ENCODE measurements around the gene JOSD1. TPM values are rescaled to one million over a fixed set of nuclear protein-coding genes. Genes with fewer than 3 reads are reported as not detected.

JOSD1 gene
- total RNA-seq, 1 experiment from 2014 or later, result 50.5 TPM

DNA sequence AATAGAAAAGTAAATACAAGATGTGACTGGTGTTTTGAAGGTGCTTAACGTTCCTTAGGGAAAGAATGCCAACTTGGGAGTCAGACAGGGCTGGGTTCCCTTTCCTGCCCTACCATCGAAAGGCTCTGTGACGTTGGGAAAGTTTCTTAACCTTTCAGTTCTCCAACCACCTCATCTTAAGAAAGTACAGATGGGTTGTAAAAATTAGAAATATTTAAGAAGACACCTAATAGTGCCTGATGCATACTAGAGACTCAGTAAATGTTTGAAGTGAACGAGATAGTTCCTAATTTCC is 6.1 kb upstream of the JOSD1 start:
- DNase-seq, result no peak
- Histone ChIP-seq H3K9me3 (ENCODE audit: low read length) (no peaks in the 10 kb centered on the region), H2AFZ (ENCODE audit: low read length) (no peak overlapping the region), H3K9me2 (replicated peaks; ENCODE audit: insufficient read depth, low read length) (no peaks in the 10 kb centered on the region), H3K9ac (ENCODE audit: low read length) (peak overlapping the region; percentile 95), H3K4me3 (ENCODE audit: low read length) (peak overlapping the region; percentile 79), H3K27me3 (ENCODE audit: low read length) (no peaks in the 10 kb centered on the region), H3K4me1 (ENCODE audit: low read length) (peaks cover 54% of the 10 kb centered on the region), H3K27ac (ENCODE audit: low read length) (peak overlapping the region; percentile 60; the same call in 1 of the 2 replicates), H3K36me3 (ENCODE audit: insufficient read depth, low read length) (peaks cover 12% of the 10 kb centered on the region; the same call in 1 of the 2 replicates), H3K4me2 (ENCODE audit: low read depth, low read length, poor library complexity, severe bottlenecking) (peak overlapping the region; percentile 92), H4K20me1 (ENCODE audit: insufficient read depth, low read depth, low read length) (peaks cover 24% of the 10 kb centered on the region), H3K79me2 (ENCODE audit: low read length) (peaks cover 59% of the 10 kb centered on the region)

- Histone ChIP-seq H2AFZ (ENCODE audit: low read length) (no peak overlapping the region), H3K4me2 (ENCODE audit: low read depth, low read length, poor library complexity, severe bottlenecking) (peak overlapping the region; percentile 92)
- DNase-seq, result peak; percentile 69
Measured at GRCh38 chr22:38706101-38706900, 5.6 kb upstream of the JOSD1 start.

GRCh38 chr22:38705235-38706100 is 4.7 kb upstream of the JOSD1 start, which contains the start of gene GTPBP1:
GTPBP1 (plus strand) TSS chr22:38705944; CDS start chr22:38705956, 12 bp downstream.
- Histone ChIP-seq H3K9me2 (replicated peaks; ENCODE audit: insufficient read depth, low read length) (no peaks in the 10 kb centered on the region), H3K9ac (ENCODE audit: low read length) (peak within 1 kb of the TSS; percentile 95), H3K4me2 (ENCODE audit: low read depth, low read length, poor library complexity, severe bottlenecking) (peak within 1 kb of the TSS; percentile 97), H3K9me3 (ENCODE audit: low read length) (no peaks in the 10 kb centered on the region), H2AFZ (ENCODE audit: low read length) (peak within 1 kb of the TSS; percentile 29), H4K20me1 (ENCODE audit: insufficient read depth, low read depth, low read length) (peaks cover 24% of the 10 kb centered on the region), H3K36me3 (ENCODE audit: insufficient read depth, low read length) (peaks cover 10% of the 10 kb centered on the region; the same call in 1 of the 2 replicates), H3K27ac (ENCODE audit: low read length) (peak within 1 kb of the TSS; percentile 81), H3K4me3 (ENCODE audit: low read length) (peak within 1 kb of the TSS; percentile 79), H3K27me3 (ENCODE audit: low read length) (no peaks in the 10 kb centered on the region), H3K79me2 (ENCODE audit: low read length) (peaks cover 47% of the 10 kb centered on the region), H3K4me1 (ENCODE audit: low read length) (peaks cover 59% of the 10 kb centered on the region)
- peak; percentile 100 for DNase-seq

More at GRCh38 chr22:38706101-38706900, 5.6 kb upstream of the JOSD1 start:
- Histone ChIP-seq H3K9ac (ENCODE audit: low read length) (peak overlapping the region; percentile 95), H3K27me3 (ENCODE audit: low read length) (no peaks in the 10 kb centered on the region), H3K4me3 (ENCODE audit: low read length) (peak overlapping the region; percentile 79), H3K79me2 (ENCODE audit: low read length) (peaks cover 55% of the 10 kb centered on the region), H3K9me2 (replicated peaks; ENCODE audit: insufficient read depth, low read length) (no peaks in the 10 kb centered on the region), H3K27ac (ENCODE audit: low read length) (peak overlapping the region; percentile 60), H4K20me1 (ENCODE audit: insufficient read depth, low read depth, low read length) (peaks cover 24% of the 10 kb centered on the region), H3K4me1 (ENCODE audit: low read length) (peaks cover 59% of the 10 kb centered on the region), H3K9me3 (ENCODE audit: low read length) (no peaks in the 10 kb centered on the region), H3K36me3 (ENCODE audit: insufficient read depth, low read length) (peaks cover 12% of the 10 kb centered on the region; the same call in 1 of the 2 replicates)

- H3K79me2 ChIP-seq (ENCODE audit: low read length), result peaks cover 47% of the 10 kb centered on the region
- no peak for DNase-seq
Measured at GRCh38 chr22:38704654-38705234, 4.0 kb upstream of the JOSD1 start.

GRCh38 chr22:38700270-38700788 is 414 bp downstream of the JOSD1 start:
- H3K9me2 ChIP-seq (replicated peaks; ENCODE audit: insufficient read depth, low read length), result no peaks in the 10 kb centered on the region
- H3K4me3 ChIP-seq (ENCODE audit: low read length), result peak overlapping the region; percentile 80
- H2AFZ ChIP-seq (ENCODE audit: low read length), result no peak overlapping the region
- no peaks in the 10 kb centered on the region for H4K20me1 ChIP-seq (ENCODE audit: insufficient read depth, low read depth, low read length)
- H3K27ac ChIP-seq (ENCODE audit: low read length), result peak overlapping the region; percentile 56
- H3K4me1 ChIP-seq (ENCODE audit: low read length), result peaks cover 60% of the 10 kb centered on the region
- H3K9me3 ChIP-seq (ENCODE audit: low read length), result no peaks in the 10 kb centered on the region
- peak overlapping the region; percentile 87 for H3K4me2 ChIP-seq (ENCODE audit: low read depth, low read length, poor library complexity, severe bottlenecking)
- H3K36me3 ChIP-seq (ENCODE audit: insufficient read depth, low read length), result no peaks in the 10 kb centered on the region; the same call in 1 of the 2 replicates
- DNase-seq, result peak; percentile 67
- H3K27me3 ChIP-seq (ENCODE audit: low read length), result no peaks in the 10 kb centered on the region
- H3K9ac ChIP-seq (ENCODE audit: low read length), result peak overlapping the region; percentile 92
- H3K79me2 ChIP-seq (ENCODE audit: low read length), result peaks cover 50% of the 10 kb centered on the region

More at GRCh38 chr22:38704654-38705234, 4.0 kb upstream of the JOSD1 start:
- H3K27ac ChIP-seq (ENCODE audit: low read length), result peak overlapping the region; percentile 81
- no peaks in the 10 kb centered on the region for H3K27me3 ChIP-seq (ENCODE audit: low read length)
- peak overlapping the region; percentile 70 for H3K4me3 ChIP-seq (ENCODE audit: low read length)
- no peaks in the 10 kb centered on the region for H3K9me3 ChIP-seq (ENCODE audit: low read length)
- peak overlapping the region; percentile 97 for H3K4me2 ChIP-seq (ENCODE audit: low read depth, low read length, poor library complexity, severe bottlenecking)
- H3K9me2 ChIP-seq (replicated peaks; ENCODE audit: insufficient read depth, low read length), result no peaks in the 10 kb centered on the region
- peaks cover 3% of the 10 kb centered on the region; the same call in 1 of the 2 replicates for H3K36me3 ChIP-seq (ENCODE audit: insufficient read depth, low read length)
- H4K20me1 ChIP-seq (ENCODE audit: insufficient read depth, low read depth, low read length), result peaks cover 17% of the 10 kb centered on the region; the same call in 1 of the 2 replicates
- H2AFZ ChIP-seq (ENCODE audit: low read length), result peak overlapping the region; percentile 29
- H3K4me1 ChIP-seq (ENCODE audit: low read length), result peaks cover 54% of the 10 kb centered on the region
- H3K9ac ChIP-seq (ENCODE audit: low read length), result peak overlapping the region; percentile 66

DNA sequence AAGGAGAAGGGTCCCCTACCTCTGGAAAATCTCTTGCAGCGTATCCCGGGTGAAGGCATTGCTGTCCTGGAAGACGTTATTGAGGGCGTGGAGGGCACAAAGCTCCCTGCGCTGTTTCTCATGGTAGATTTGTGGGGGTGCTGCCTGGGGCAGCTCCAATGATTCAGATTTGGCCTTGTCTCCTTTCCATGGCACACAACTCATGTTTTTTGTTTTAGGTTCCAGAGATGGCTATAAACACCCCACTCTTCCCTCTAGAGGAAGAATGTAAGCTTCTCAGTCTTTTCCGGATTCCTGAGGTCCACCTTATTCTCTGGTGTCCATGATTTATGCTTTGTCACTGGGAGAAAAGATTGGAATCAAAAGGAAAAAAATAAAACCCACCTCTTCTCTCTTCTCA is 959 bp downstream of the JOSD1 start:
- DNase-seq, result no peak
- peaks cover 56% of the 10 kb centered on the region for H3K79me2 ChIP-seq (ENCODE audit: low read length)
- peaks cover 56% of the 10 kb centered on the region for H3K4me1 ChIP-seq (ENCODE audit: low read length)
- no peaks in the 10 kb centered on the region for H3K9me3 ChIP-seq (ENCODE audit: low read length)
- peak overlapping the region; percentile 56; the same call in 1 of the 2 replicates for H3K27ac ChIP-seq (ENCODE audit: low read length)
- peak overlapping the region; percentile 87 for H3K4me2 ChIP-seq (ENCODE audit: low read depth, low read length, poor library complexity, severe bottlenecking)
- H3K9me2 ChIP-seq (replicated peaks; ENCODE audit: insufficient read depth, low read length), result no peaks in the 10 kb centered on the region
- H3K4me3 ChIP-seq (ENCODE audit: low read length), result peak overlapping the region; percentile 80
- no peaks in the 10 kb centered on the region; the same call in 1 of the 2 replicates for H3K36me3 ChIP-seq (ENCODE audit: insufficient read depth, low read length)
- no peaks in the 10 kb centered on the region for H3K27me3 ChIP-seq (ENCODE audit: low read length)
- H4K20me1 ChIP-seq (ENCODE audit: insufficient read depth, low read depth, low read length), result no peaks in the 10 kb centered on the region
- H2AFZ ChIP-seq (ENCODE audit: low read length), result no peak overlapping the region
- H3K9ac ChIP-seq (ENCODE audit: low read length), result peak overlapping the region; percentile 92

GRCh38 chr22:38699143-38699542 is 1.6 kb downstream of the JOSD1 start:
- no peaks in the 10 kb centered on the region for H4K20me1 ChIP-seq (ENCODE audit: insufficient read depth, low read depth, low read length)
- H3K27ac ChIP-seq (ENCODE audit: low read length), result no peak overlapping the region
- peaks cover 59% of the 10 kb centered on the region for H3K79me2 ChIP-seq (ENCODE audit: low read length)
- H3K9me2 ChIP-seq (replicated peaks; ENCODE audit: insufficient read depth, low read length), result no peaks in the 10 kb centered on the region
- H3K4me2 ChIP-seq (ENCODE audit: low read depth, low read length, poor library complexity, severe bottlenecking), result peak overlapping the region; percentile 87
- H3K4me3 ChIP-seq (ENCODE audit: low read length), result peak overlapping the region; percentile 80
- no peak for DNase-seq
- H3K36me3 ChIP-seq (ENCODE audit: insufficient read depth, low read length), result no peaks in the 10 kb centered on the region; the same call in 1 of the 2 replicates
- no peaks in the 10 kb centered on the region for H3K9me3 ChIP-seq (ENCODE audit: low read length)
- no peak overlapping the region for H2AFZ ChIP-seq (ENCODE audit: low read length)
- peaks cover 51% of the 10 kb centered on the region for H3K4me1 ChIP-seq (ENCODE audit: low read length)
- H3K27me3 ChIP-seq (ENCODE audit: low read length), result no peaks in the 10 kb centered on the region
- H3K9ac ChIP-seq (ENCODE audit: low read length), result peak overlapping the region; percentile 92

Measured in Karpas-422 (cell line).